ENCODE results near the gene QRICH1. TPM values are rescaled to one million over a fixed set of nuclear protein-coding genes. Genes with fewer than 3 reads are reported as not detected.

Gene QRICH1
- total RNA-seq, 6 experiments from 2014 or later, result 88.7 to 106 (median 94.6) TPM

DNA sequence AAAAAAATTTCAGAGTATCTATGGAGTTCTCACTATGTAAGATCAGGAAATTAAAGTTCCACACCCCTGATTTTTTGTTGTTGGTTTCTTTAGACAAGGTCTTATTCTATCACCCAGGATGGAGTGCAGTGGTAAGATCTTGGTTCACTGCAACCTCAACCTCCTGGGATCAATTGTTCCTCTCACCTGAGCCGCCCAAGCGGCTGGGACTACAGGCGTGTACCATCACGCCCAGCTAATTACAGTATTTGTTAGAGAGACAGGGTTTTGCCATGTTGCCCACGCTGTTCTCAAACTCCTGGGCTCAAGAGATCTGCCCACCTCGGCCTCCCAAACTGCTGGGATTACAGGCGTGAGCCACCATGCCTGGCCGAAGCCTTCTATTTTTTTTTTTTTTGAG lies 12.4 kb downstream of the QRICH1 start:
- Mint-ChIP-seq H3K4me3 (no peak overlapping the region), H3K4me1 (ENCODE audit: low read depth) (no peaks in the 10 kb centered on the region), H3K36me3 (ENCODE audit: low read depth) (peaks cover 4% of the 10 kb centered on the region; the same call in 1 of the 2 replicates), H3K27me3 (ENCODE audit: insufficient read depth) (0 out of 2 replicates have a peak, but pooled peaks cover 1% of the 10 kb centered on the region), H3K9me3 (no peaks in the 10 kb centered on the region), H3K27ac (no peak overlapping the region)
- no peak for DNase-seq
- no peak for TF ChIP-seq CTCF (IDR thresholded peaks at IDR 0.05)

GRCh38 chr3:49079270-49079669 lies 14.6 kb downstream of the QRICH1 start:
- Mint-ChIP-seq H3K27ac (no peak overlapping the region), H3K27me3 (ENCODE audit: insufficient read depth) (0 out of 2 replicates have a peak, but pooled peaks cover 1% of the 10 kb centered on the region), H3K9me3 (no peaks in the 10 kb centered on the region), H3K36me3 (ENCODE audit: low read depth) (peaks cover 8% of the 10 kb centered on the region; the same call in 1 of the 2 replicates), H3K4me3 (no peak overlapping the region), H3K4me1 (ENCODE audit: low read depth) (no peaks in the 10 kb centered on the region)
- DNase-seq, result no peak
- TF ChIP-seq CTCF (IDR thresholded peaks at IDR 0.05), result no peak

DNA sequence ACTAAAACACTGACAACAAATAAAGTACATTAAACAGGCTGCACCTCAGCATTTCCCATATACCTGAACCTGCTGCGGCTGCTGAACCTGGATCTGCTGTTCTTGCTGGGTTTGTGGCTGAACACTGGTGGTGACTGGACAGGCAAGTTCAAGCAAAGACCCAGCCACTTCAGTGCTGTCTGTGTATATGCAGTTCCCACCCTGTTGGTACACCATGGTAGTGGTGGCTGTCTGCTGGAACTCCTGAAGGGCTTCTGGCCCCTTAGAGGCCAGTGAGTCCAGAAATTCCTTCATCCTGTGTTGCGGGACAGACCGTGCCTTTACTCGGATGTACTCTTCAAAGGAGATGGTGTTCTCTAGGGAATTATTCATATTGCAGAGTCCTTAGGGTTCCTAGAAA lies 17.2 kb downstream of the QRICH1 start:
- H3K4me3 Mint-ChIP-seq, result no peak overlapping the region
- H3K4me1 Mint-ChIP-seq (ENCODE audit: low read depth), result no peaks in the 10 kb centered on the region
- H3K36me3 Mint-ChIP-seq (ENCODE audit: low read depth), result peaks cover 8% of the 10 kb centered on the region; the same call in 1 of the 2 replicates
- no peak for TF ChIP-seq CTCF (IDR thresholded peaks at IDR 0.05)
- DNase-seq, result no peak
- H3K9me3 Mint-ChIP-seq, result no peaks in the 10 kb centered on the region
- H3K27ac Mint-ChIP-seq, result no peak overlapping the region
- no peaks in the 10 kb centered on the region for H3K27me3 Mint-ChIP-seq (ENCODE audit: insufficient read depth)

DNA sequence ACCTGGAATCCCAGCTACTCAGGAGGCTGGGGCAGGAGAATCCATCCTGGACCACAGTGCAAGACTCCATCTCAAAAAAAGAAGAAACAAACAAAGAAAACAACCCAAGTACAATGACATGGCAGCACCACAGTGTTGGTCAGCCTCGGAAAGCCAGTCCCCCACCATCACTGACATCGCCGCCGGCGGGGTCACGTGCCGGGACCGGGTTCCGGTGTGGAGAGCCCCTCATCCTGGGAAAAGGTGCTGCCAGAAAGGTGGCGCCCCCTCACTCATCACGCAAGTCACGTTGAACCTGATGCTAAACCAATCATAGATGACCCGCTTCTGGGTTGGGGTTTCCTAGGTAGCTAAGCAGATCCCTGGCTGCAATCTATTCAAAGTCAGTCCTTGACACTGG lies 17.8 kb downstream of the QRICH1 start:
- Mint-ChIP-seq H3K9me3 (no peaks in the 10 kb centered on the region), H3K27ac (no peak overlapping the region), H3K36me3 (ENCODE audit: low read depth) (peaks cover 8% of the 10 kb centered on the region; the same call in 1 of the 2 replicates), H3K4me3 (no peak overlapping the region), H3K4me1 (ENCODE audit: low read depth) (no peaks in the 10 kb centered on the region), H3K27me3 (ENCODE audit: insufficient read depth) (no peaks in the 10 kb centered on the region)
- no peak for DNase-seq
- no peak for TF ChIP-seq CTCF (IDR thresholded peaks at IDR 0.05)

DNA sequence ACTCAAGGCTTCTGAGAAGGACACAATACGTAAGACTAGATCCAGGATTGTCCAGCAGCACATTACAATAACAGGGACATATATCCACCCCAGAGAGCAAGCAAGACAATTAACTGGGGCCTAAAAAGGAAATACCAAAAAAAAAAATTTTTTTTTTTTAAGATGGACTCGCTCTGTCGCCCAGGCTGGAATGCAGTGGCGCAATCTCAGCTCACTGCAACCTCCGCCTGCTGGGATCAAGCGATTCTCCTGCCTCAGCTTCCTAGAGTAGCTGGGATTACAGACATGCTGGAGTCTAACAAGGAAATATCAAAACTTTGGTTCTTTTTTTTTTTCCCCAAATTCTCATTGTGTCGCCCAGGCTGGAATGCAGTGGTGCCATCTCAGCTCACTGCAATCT lies 35.9 kb downstream of the QRICH1 start:
- no peaks in the 10 kb centered on the region for H3K9me3 Mint-ChIP-seq
- H3K4me1 Mint-ChIP-seq (ENCODE audit: low read depth), result peaks cover 10% of the 10 kb centered on the region
- peaks cover 4% of the 10 kb centered on the region for H3K27me3 Mint-ChIP-seq (ENCODE audit: insufficient read depth)
- no peak overlapping the region for H3K4me3 Mint-ChIP-seq
- H3K36me3 Mint-ChIP-seq (ENCODE audit: low read depth), result peaks cover 16% of the 10 kb centered on the region
- TF ChIP-seq CTCF (IDR thresholded peaks at IDR 0.05), result no peak
- no peak overlapping the region for H3K27ac Mint-ChIP-seq
- DNase-seq, result no peak

DNA sequence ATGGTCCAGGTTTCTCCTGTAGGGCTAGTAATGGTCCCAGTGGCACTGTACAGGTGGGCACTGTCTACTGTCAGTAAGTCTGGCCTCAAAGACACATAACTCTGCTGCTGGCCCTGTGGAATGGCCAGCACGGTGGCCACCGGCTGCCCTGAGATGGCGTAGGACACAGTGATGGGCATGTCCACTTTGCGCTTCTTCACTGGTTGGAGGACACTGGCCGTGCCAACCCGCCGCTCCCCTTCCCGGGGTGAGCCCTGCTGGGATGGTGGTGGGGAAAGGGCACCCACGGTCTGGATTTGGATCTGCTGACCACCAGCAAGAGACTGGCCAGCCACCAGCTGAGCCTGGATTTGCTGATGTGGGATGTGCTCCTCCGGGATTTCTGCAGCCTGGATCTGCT lies 36.6 kb downstream of the QRICH1 start:
- no peak for DNase-seq
- H3K4me1 Mint-ChIP-seq (ENCODE audit: low read depth), result peaks cover 10% of the 10 kb centered on the region
- peaks cover 4% of the 10 kb centered on the region for H3K27me3 Mint-ChIP-seq (ENCODE audit: insufficient read depth)
- H3K27ac Mint-ChIP-seq, result no peak overlapping the region
- H3K36me3 Mint-ChIP-seq (ENCODE audit: low read depth), result peaks cover 21% of the 10 kb centered on the region
- TF ChIP-seq CTCF (IDR thresholded peaks at IDR 0.05), result no peak
- H3K4me3 Mint-ChIP-seq, result no peak overlapping the region
- H3K9me3 Mint-ChIP-seq, result no peaks in the 10 kb centered on the region
